HG03280 (cell line): Measurements from ENCODE around the gene WFDC10B.
"Not testable (repeated sequence)": the region's sequence is repeated elsewhere in the genome, so short reads cannot be mapped to it uniquely, and the experiment has no call there.

Experiments
- ATAC-seq: cut with Tn5 transposase; IDR thresholded peaks from one replicate; pipeline ENCODE4 v1.9.1; 2021; ENCODE audit warnings: mild to moderate bottlenecking, moderate library complexity; ENCODE audit not compliant: unreplicated experiment

WFDC10B gene

DNA sequence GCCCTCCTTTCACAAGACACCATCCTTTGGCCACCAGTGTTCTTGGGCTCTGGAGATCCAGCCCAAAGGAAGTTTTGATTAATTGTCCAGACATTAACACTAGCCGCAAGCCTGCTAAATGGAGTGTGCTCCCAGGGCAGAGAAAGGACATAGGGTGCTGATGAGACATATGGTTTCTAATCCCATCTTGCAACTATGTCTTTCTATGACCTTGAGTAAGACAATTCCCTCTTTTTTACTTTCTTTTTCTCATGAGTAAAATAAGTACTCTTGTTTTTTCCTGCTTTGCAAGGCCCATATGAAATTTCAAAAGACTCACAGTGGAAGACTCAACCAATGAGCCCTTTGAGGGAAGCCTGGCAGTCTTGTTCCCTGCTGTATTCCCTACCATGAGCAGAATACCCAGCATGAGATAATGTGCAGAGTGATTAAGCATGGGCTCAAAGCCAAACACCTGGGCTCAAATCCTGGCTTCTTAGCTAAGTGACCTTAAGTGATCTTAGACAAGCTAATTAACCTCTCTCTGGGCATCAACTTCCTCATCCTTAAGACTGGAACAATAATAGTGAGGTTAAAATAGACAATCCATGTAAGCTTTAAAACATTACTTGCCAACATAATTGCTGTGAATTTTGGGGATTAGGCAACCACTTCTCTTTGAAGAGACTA, at the start of gene WFDC10B:
TSS of gene WFDC10B (minus strand) at position 51 of the 669 bp plus-strand sequence. CDS start 19,027 bp downstream, outside the sequence.
- no peak for ATAC-seq

GRCh38 chr20:45752746-45753145, 47.9 kb upstream of the WFDC10B start:
- no peak for ATAC-seq

GRCh38 chr20:45751721-45752120, 46.9 kb upstream of the WFDC10B start:
- ATAC-seq = no peak

DNA sequence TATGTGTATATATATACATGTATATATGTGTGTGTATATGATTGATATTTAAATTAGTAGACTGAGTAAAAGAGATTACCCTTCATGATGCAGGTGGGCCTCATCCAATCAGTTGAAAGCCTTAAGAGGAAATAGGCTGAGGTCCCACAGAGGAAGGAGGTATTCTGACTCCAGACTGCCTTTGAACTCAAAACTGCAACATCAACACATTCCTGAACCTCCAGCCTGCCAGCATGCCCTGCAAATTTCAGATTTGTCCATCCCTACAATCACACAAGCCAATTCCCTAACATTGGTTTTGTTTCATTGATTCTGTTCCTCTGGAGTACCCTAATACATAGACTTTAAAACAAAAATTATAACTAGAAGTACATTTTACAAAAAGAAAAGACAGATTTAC, 40.2 kb upstream of the WFDC10B start:
- no peak for ATAC-seq

GRCh38 chr20:45742596-45742995, 37.8 kb upstream of the WFDC10B start:
- no peak for ATAC-seq

- ATAC-seq = no peak
These were observed 31.2 kb upstream of the WFDC10B start for GRCh38 chr20:45735988-45736387.

- no peak for ATAC-seq
These were observed 30.7 kb upstream of the WFDC10B start for GRCh38 chr20:45735552-45735951.

GRCh38 chr20:45732199-45732598, 27.4 kb upstream of the WFDC10B start:
- no peak for ATAC-seq

DNA sequence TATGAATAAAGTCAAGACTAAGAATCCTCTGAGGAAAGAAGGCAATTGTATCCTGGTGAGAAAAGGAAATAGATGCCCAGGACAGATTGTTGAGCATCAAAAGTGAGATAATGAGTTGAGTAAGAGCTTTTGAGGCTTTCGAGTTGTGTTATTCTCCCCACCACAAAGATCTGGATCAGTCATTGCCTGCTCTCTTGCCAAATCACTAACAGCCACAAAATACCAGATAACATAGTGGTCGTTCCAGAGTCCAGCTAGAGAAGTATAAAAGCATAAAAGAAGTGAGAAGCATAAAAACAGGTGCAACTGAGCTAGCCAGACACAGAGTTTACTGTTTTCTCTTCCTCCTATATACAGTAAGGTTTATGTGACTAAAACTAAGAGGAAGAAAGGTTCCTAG, 22.2 kb upstream of the WFDC10B start:
- no peak for ATAC-seq

- ATAC-seq = no peak
These were observed 20.3 kb upstream of the WFDC10B start for GRCh38 chr20:45725134-45725533.

- ATAC-seq = no peak
These were observed 17.2 kb upstream of the WFDC10B start, which contains the start of gene SPINT4 for GRCh38 chr20:45722047-45722446. TSS of gene SPINT4 (plus strand) at chr20:45722347. CDS start at chr20:45722368, 21 bp downstream.

- not testable (repeated sequence) for ATAC-seq
These were observed 11.4 kb upstream of the WFDC10B start for GRCh38 chr20:45716141-45716688.

GRCh38 chr20:45701873-45702272, 2.9 kb downstream of the WFDC10B start, which contains the start of gene WFDC13:
TSS of gene WFDC13 (plus strand) at chr20:45702038. CDS start at chr20:45702124, 86 bp downstream.
- ATAC-seq = no peak

DNA sequence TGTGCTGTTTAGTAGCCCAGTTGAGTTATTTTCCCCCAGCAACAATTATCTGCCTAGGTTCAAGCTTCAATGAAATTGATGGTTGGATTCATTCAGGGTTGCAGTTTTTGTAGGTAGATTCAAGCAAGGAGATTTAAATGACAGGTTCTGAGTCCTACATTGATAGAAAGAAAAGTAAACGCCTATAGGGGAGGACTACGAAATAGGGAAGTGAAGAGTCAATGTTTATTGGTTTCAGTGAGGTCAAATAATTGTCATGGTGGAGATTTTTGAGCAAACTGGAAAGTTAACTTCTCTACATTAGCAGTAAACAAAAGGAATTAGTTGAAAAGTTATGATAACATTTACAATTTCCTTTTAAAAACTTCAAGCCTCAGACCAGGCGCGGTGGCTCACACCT, 3.7 kb downstream of the WFDC10B start:
- no peak for ATAC-seq

GRCh38 chr20:45695496-45695895, 9.3 kb downstream of the WFDC10B start:
- ATAC-seq = no peak

GRCh38 chr20:45693346-45693745, 11.5 kb downstream of the WFDC10B start:
- not testable (repeated sequence) for ATAC-seq

- no peak for ATAC-seq
These were observed 18.9 kb downstream of the WFDC10B start for GRCh38 chr20:45685896-45686295.

GRCh38 chr20:45679650-45680049, 25.2 kb downstream of the WFDC10B start:
- ATAC-seq = no peak

DNA sequence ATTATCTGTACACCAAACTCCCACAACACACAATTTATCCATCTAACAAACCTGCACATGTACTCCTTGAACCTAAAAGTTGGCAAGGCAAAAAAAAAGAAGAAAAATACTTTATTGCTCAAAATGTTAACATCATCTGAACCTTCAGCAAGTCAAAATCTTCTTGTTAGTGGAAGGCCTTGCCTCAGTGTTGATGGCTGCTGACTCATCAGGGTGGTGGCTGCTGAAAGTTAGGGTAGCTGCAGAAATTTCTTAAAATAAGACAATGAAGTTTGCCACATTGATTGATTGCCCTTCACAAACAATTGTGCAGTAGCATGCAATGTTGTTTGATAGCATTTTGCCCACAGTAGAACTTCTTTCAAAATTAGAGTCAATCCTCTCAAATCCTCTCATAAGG, 32.1 kb downstream of the WFDC10B start:
- no peak for ATAC-seq

DNA sequence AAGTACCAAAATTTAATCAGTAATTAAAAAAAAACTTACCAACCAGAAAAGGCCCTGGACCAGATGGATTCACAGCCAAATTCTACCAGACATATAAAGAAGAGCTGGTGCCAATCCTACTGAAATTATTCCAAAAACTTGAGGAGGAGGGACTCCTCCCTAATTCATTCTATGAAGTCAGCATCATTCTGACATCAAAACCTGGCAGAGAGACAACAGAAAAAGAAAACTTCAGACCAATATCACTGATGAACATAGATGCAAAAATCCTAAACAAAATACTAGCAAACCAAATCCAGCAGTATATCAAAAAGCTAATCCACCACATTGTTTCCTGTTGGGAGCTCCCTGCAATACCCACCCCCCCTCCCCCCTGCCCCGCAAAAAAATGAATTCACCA, 34.7 kb downstream of the WFDC10B start, which contains the start of gene WFDC11:
TSS of gene WFDC11 (minus strand) at position 101 of the 400 bp plus-strand sequence. CDS start 19,639 bp downstream, outside the sequence.
- ATAC-seq = no peak

DNA sequence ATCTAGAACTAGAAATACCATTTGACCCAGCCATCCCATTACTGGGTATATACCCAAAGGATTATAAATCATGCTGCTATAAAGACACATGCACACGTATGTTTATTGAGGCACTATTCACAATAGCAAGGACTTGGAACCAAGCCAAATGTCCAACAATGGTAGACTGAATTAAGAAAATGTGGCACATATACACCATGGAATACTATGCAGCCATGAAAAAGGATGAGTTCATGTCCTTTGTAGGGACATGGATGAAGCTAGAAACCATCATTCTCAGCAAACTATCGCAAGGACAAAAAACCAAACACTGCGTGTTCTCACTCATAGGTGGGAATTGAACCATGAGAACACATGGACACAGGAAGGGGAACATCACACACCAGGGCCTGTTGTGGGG, 47.8 kb downstream of the WFDC10B start:
- ATAC-seq = not testable (repeated sequence)

- ATAC-seq = not testable (repeated sequence)
These were observed 53.1 kb downstream of the WFDC10B start for GRCh38 chr20:45651726-45652125.
